Measurements from ENCODE around the gene HOXA11. TPM values are rescaled to one million over a fixed set of nuclear protein-coding genes. Genes with fewer than 3 reads are reported as not detected.

Gene HOXA11
- total RNA-seq, 1 donor from 2014 or later: 1.2 TPM

DNA sequence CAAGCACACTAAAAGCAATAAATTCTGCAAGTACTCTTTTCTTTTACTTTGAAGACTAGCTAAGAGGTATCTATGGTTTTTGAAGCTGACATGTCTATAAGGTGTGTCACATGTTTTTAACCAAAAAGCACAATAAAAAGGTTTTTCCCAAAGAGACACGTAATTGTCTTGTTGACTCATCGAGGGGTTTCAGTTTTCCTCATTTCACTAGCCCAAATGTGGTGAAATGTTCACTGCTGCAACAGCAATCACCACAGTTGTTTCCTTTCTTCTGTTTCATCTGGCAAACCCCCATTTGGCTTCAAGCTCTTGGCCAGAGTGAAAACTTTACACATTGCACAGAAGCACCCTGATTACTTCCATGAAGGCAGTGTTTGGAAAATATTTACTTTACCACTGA lies 50.6 kb downstream of the HOXA11 start:
- Mint-ChIP-seq H3K27me3 (peaks cover 28% of the 10 kb centered on the region), H3K9me3 (no peaks in the 10 kb centered on the region), H3K4me3 (peak overlapping the region; percentile 99), H3K27ac (peak overlapping the region; percentile 94), H3K4me1 (ENCODE audit: unreplicated experiment) (peaks cover 52% of the 10 kb centered on the region), H3K36me3 (peaks cover 8% of the 10 kb centered on the region)
- TF ChIP-seq, protein P1, sequence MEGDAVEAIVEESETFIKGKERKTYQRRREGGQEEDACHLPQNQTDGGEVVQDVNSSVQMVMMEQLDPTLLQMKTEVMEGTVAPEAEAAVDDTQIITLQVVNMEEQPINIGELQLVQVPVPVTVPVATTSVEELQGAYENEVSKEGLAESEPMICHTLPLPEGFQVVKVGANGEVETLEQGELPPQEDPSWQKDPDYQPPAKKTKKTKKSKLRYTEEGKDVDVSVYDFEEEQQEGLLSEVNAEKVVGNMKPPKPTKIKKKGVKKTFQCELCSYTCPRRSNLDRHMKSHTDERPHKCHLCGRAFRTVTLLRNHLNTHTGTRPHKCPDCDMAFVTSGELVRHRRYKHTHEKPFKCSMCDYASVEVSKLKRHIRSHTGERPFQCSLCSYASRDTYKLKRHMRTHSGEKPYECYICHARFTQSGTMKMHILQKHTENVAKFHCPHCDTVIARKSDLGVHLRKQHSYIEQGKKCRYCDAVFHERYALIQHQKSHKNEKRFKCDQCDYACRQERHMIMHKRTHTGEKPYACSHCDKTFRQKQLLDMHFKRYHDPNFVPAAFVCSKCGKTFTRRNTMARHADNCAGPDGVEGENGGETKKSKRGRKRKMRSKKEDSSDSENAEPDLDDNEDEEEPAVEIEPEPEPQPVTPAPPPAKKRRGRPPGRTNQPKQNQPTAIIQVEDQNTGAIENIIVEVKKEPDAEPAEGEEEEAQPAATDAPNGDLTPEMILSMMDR (conservative IDR thresholded peaks at IDR 0.05): no peak
- no peak for DNase-seq (ENCODE audit: extremely low spot score, unreplicated experiment)

DNA sequence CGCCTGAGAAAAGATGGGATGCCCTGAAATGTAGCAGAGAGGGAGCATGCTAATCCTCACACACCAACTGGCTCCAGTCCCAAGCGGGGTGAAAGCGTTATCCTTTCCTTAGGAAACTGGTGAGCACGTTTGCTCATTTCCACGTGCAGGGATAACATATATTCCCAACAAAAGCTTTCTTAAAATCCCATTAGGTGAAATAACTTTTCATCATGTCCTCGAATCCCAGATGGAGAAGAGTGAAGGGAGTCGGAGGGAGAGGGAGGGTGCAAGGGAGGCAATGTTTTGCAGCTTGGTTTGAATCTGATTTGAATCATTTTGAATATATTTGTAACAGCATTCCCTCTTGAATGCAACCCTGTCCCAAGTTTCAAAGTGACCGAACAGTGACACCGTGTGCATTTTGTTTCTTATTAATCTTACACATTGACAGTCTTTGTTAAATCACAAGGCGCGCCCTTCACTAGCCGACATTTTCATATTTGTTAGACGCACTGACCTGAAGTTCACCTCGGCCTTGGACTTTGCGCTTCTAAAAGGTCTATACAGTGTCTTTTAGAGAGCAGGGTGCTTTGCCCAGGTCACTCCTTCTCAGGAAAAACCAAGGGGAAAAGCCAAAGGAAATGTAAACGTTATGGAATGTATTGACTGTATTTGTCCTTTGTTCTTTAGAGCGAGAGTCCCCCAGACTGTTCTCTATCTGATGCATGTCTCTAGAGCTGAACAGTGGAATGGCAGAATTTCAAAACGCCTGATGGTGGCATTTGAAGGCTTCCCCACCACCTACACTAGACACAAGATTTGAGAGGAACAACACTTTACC lies 51.4 kb downstream of the HOXA11 start:
- Mint-ChIP-seq H3K27ac (peak overlapping the region; percentile 94), H3K36me3 (peaks cover 15% of the 10 kb centered on the region), H3K4me3 (peak overlapping the region; percentile 99), H3K27me3 (peaks cover 30% of the 10 kb centered on the region), H3K9me3 (no peaks in the 10 kb centered on the region), H3K4me1 (ENCODE audit: unreplicated experiment) (peaks cover 58% of the 10 kb centered on the region)
- no peak for DNase-seq (ENCODE audit: extremely low spot score, unreplicated experiment)
- TF ChIP-seq, protein P1 (conservative IDR thresholded peaks at IDR 0.05): no peak

GRCh38 chr7:27132978-27133377 lies 52.1 kb downstream of the HOXA11 start:
- Mint-ChIP-seq H3K4me3 (peak overlapping the region; percentile 99), H3K36me3 (peaks cover 22% of the 10 kb centered on the region), H3K27ac (peak overlapping the region; percentile 94), H3K27me3 (peaks cover 31% of the 10 kb centered on the region), H3K4me1 (ENCODE audit: unreplicated experiment) (peaks cover 64% of the 10 kb centered on the region), H3K9me3 (no peaks in the 10 kb centered on the region)
- TF ChIP-seq, protein P1 (conservative IDR thresholded peaks at IDR 0.05): no peak
- DNase-seq (ENCODE audit: extremely low spot score, unreplicated experiment): no peak

DNA sequence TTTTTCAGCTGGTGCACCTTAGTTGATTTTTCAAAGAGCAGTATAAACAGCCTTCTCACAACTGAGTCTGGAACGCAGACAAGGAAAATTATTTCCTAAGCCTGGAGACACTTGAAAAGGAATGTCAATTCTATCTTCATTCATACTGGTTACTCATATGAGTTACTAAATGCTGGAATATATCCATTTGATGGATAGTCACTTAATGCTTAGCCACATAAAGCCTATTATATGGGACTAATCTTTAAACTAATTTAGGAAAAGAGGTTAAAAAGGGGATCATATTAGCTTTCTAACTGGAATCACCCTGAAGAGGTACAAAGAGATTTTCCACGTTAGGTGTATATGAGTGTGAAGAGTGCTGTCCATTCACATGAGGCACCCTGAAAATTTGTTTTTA lies 52.8 kb downstream of the HOXA11 start:
- Mint-ChIP-seq H3K36me3 (peaks cover 22% of the 10 kb centered on the region), H3K4me3 (peak overlapping the region; percentile 90), H3K27ac (peak overlapping the region; percentile 90), H3K4me1 (ENCODE audit: unreplicated experiment) (peaks cover 67% of the 10 kb centered on the region), H3K27me3 (peaks cover 27% of the 10 kb centered on the region), H3K9me3 (no peaks in the 10 kb centered on the region)
- TF ChIP-seq, protein P1 (conservative IDR thresholded peaks at IDR 0.05): no peak
- no peak for DNase-seq (ENCODE audit: extremely low spot score, unreplicated experiment)

- Mint-ChIP-seq H3K27me3 (peaks cover 27% of the 10 kb centered on the region), H3K36me3 (peaks cover 22% of the 10 kb centered on the region), H3K4me3 (peak overlapping the region; percentile 90), H3K9me3 (no peaks in the 10 kb centered on the region), H3K4me1 (ENCODE audit: unreplicated experiment) (peaks cover 75% of the 10 kb centered on the region), H3K27ac (peak overlapping the region; percentile 90)
- DNase-seq (ENCODE audit: extremely low spot score, unreplicated experiment): no peak
- TF ChIP-seq, protein P1 (conservative IDR thresholded peaks at IDR 0.05): no peak
These were observed 53.6 kb downstream of the HOXA11 start for GRCh38 chr7:27131390-27131819.

Small RNAs within 50 kb of the gene (microRNA-seq; reads per million reads assigned to microRNA genes)
- 68.6 reads per million, percentile 59 among the genes with 10 or more reads in this experiment for gene MIR196B

Other genes starting within 250 kb of the HOXA11 start
- gene HOXA1, start 89.2 kb downstream of the HOXA11 start, total RNA-seq (ENCODE audit: low replicate concordance): 9.5 and 22.0 TPM in 2 replicates
- 7.7 and 26.8 TPM in 2 replicates for gene HOXA2, start 82.5 kb downstream of the HOXA11 start, total RNA-seq (ENCODE audit: low replicate concordance)
- gene HOXA4, start 54.5 kb downstream of the HOXA11 start, total RNA-seq (ENCODE audit: low replicate concordance): 28.5 and 37.6 TPM in 2 replicates
- 55.0 and 77.7 TPM in 2 replicates for gene HOXA5, start 41.6 kb downstream of the HOXA11 start, total RNA-seq (ENCODE audit: low replicate concordance)
- 4.2 and 10.9 TPM in 2 replicates for gene HOXA6, start 37.5 kb downstream of the HOXA11 start, total RNA-seq (ENCODE audit: low replicate concordance)
- 40.5 and 92.8 TPM in 2 replicates for gene HOXA3, start 32.6 kb downstream of the HOXA11 start, total RNA-seq (ENCODE audit: low replicate concordance)
- 3.2 and 6.2 TPM in 2 replicates for gene HOXA7, start 28.6 kb downstream of the HOXA11 start, total RNA-seq (ENCODE audit: low replicate concordance)
- 0.67 and 4.1 TPM in 2 replicates for gene HOXA9, start 19.7 kb downstream of the HOXA11 start, total RNA-seq (ENCODE audit: low replicate concordance)
- 0.29 and 4.9 TPM in 2 replicates for gene HOXA10, start 10.9 kb downstream of the HOXA11 start, total RNA-seq (ENCODE audit: low replicate concordance)
- 0.75 and 1.5 TPM in 2 replicates for gene HOXA13, start 14.9 kb upstream of the HOXA11 start, total RNA-seq (ENCODE audit: low replicate concordance)
- gene EVX1, start 57.6 kb upstream of the HOXA11 start, total RNA-seq (ENCODE audit: low replicate concordance): 0.41 and 0.71 TPM in 2 replicates

All from type B pancreatic cell (in vitro differentiated cells).